GM18502 (cell line): Measurements from ENCODE around the gene SLC29A3.
"Not testable (repeated sequence)": the region's sequence is repeated elsewhere in the genome, so short reads cannot be mapped to it uniquely, and the experiment has no call there.

Experiments used
- ATAC-seq: cut with Tn5 transposase; IDR thresholded peaks from one replicate; pipeline ENCODE4 v1.9.1; 2021; ENCODE audit warnings: mild to moderate bottlenecking; ENCODE audit not compliant: unreplicated experiment, poor library complexity

Gene SLC29A3

GRCh38 chr10:71319042-71319799 lies at the start of gene SLC29A3:
Gene SLC29A3 (plus strand): TSS chr10:71319259. CDS start chr10:71319310, 51 bp downstream.
- ATAC-seq = peak; percentile 72

DNA sequence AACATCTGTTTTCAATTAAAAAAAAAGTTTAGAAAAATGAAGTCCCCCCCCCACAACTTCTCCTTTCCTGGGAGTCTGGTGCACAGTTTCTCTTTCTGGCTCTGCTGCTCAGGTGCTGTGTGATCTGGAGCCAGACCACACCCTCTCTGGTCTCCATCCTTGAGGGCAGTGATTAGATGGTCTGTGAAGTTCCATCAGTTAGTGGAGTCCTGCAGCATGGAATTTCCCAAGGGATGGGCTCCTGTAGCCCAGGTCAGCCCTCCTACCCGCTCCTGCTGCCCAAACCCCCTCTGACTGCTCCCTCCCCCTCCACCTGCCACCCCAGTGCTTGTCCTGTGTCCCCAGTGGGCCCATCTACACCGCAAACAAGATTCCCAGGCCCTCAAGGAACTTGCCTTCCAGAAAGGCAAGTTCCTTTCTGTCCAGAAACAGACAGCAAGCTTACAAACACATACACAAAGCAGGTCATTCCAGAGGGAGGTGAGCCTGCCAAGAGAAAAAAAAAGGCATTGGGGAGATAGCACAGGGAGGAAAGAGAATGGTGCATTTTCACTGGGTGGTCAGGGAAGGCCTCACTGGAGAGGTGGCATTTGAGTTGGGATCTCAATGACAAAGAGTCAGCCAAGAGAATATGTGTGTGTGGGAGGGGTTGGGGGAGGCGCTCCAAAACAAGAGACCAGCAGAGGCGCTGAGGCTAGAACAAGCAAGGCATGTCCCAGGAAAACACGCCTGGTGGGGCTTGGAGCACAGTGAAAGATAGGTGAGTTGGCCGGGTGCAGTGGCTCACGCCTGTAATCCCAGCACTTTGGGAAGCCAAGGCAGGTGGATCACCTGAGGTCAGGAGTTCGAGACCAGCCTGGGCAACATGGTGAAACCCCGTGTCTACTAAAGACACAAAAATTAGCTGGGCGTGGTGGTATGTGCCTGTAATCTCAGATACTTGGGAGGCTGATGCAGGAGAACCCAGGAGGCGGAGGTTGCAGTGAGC lies 49.5 kb upstream of the SLC29A3 start:
- ATAC-seq = no peak

DNA sequence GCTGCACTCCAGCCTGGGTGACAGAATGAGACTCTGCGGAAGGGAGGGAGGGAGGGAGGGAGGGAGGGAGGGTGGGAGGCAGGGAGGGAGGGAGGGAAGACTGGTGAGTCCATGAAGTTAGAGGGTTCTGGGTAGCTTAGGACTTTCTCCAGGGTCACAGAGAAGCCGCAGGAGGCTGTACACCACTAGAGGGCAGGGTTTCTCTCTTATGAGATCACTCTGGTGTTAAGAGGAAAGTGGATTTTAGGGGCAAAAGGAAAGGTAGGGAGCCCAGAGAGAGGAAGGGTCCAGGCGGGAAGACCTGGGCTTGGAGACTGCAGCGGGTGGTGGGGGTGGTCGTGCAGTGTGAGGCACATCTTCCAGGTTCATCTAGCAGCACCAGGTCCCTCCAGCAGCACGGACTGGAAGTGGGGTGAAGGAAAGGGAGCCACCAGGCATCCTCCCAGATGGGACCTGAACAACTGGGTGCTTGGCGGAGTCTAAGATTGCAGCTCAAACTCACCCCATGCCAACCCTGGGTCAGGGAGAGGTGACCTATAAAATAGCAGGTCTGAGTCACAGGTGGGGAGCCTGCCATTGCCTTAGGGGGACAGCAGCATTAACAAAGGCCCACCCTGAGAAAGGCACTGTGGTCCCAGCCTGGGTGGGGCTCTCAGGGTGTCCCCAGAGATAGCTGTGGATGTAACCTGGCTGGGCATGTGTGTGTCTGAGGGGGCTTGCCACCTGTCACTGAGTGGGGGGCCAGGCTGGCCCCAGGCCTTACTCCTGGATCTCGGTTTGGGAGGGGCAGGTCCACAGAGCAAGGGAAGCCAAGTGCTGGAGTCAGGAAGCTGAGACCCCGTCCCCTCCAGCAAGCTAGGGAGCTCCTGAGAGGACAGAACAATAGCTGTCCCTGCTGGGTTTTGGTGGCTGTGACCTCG lies 48.5 kb upstream of the SLC29A3 start:
- ATAC-seq = no peak

DNA sequence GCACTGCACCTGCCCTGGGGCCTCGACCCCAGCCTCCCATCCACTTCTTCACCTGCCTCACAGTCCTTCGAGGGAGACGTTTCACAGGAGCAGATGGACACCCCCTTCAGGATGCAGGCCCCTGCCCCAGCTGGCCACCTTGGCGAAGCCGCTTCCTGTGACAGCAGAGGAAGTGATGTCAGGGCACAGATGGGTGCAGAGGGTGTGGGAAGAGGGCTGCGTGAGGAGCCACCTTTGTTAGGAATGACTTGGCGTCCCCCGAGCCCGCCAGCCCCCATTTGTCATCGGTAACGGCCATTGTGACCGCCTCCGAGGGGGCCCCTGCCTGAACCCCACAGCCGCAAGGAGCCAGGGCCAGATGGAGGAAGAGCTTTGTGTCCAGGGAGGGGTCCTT lies 47.4 kb upstream of the SLC29A3 start:
- ATAC-seq = no peak

DNA sequence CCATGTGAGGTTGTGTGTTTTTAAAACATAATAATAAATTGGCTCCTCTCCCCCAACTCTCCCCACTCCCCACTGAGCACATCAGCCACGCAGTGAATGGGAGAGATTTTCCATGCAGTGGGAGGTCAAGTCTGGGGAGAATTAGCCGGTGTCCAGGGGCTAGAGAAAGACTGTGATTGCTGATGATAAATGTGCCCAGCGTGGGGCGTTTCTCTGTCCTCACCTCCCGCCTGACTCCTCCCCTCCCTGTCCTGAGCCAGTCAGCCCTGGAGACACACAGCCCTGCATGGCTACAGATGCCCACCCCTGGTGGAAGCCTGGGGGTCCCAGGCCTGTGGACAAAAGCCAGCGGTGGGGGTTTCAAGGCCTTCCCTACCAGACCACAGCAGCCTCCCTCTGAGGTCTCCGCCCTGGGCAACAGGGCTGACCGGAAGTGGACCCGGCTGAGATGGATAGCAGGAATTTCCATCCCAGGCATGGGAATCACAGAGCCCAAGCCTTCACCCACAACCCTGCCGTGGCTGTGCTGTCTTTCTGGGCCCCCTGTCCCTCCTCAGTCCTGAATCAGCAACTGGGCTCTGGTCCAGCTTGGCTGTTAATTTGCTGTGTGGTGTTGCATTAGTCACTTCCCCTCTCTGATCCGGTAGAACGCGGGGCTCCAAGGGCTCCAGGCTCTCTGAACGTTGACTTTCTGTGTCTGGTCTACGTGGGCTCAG lies 46.8 kb upstream of the SLC29A3 start:
- no peak for ATAC-seq

GRCh38 chr10:71272974-71273373 lies 46.1 kb upstream of the SLC29A3 start:
- not testable (repeated sequence) for ATAC-seq

DNA sequence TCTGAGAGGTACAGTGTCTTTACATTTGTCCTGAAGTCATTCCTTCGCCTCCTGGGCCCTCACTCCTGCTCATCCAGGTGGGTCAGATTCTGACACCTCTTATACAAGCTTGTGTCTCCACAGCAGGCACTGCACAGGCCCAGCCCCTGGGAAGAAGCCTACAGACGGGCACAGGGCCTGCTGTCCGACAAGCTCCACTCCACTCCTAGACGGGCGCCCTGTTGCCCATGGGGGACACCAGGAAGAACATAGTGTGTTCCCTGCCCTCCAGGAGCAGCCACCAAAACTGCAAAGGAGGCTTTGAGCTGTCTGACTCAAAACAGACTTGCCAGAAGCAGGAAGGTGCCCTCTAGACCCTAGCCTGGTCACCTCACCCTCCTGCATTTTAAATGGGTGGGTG lies 45.6 kb upstream of the SLC29A3 start:
- no peak for ATAC-seq

DNA sequence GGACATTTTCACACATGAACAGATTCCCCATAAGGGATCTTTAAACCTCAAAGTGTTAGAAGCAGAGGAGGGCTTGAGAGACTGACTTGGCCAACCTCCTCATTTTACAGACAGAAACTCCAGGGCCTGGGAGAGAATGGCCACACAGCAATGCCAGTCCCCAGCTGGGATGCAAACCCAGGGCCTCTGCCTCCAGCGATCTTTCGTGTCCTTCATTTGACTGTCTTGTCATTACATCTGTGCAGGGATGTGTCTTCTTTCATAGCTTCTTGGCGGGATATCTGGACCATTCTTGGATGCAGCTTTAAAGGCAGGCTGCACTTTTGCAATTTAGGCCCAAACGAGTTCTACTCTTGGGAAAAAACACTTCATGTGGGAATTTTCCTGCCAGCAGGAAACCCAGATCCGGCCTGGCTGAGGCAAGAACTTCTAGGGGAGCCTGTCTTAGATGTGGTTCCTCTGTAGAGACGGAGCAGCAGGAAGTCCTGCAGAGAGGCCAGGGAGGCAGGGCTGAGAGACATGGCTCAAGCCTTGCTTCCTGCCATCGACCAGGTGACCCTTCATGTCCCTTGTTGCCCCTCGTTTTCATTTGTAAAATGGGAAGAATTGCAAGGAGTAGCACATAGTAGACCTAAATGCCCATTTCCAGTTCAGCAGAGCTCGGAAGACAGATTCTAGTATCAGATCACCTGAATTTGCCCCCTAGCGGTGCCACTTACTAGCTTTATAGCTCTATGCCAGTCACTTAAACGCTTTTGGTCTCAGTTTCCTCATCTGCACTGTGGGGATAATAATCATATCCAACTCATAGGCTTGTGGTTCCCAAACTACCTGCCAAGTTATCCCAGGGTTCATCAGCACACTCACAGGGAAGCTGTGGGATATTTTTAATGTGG lies 43.9 kb upstream of the SLC29A3 start:
- ATAC-seq = no peak

- no peak for ATAC-seq
These were observed 42.2 kb upstream of the SLC29A3 start for GRCh38 chr10:71276873-71277272.

- no peak for ATAC-seq
These were observed 41.0 kb upstream of the SLC29A3 start for GRCh38 chr10:71277914-71278665.

- no peak for ATAC-seq
These were observed 40.1 kb upstream of the SLC29A3 start for GRCh38 chr10:71278691-71279588.

GRCh38 chr10:71279590-71280170 lies 39.4 kb upstream of the SLC29A3 start:
- ATAC-seq = no peak

DNA sequence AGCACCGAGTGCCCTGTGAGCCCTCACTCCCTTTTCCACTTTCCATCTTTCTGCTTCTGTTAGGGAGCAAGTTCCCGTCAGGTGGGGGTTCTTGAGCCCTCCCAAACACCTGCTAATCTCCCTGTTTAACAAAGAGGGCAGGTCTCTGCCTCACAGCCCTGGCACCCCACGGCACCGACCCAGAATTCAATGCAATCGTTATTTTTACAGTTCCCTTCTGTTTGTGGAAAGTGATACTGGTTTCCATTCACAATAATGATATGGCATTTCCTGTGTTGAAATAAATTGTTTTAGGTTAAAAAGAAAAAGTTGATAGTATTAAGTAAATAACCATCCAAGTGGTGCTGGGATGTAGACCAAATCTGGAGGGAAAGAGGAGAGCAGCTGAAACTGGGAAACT lies 38.8 kb upstream of the SLC29A3 start:
- no peak for ATAC-seq

- ATAC-seq = no peak
These were observed 38.2 kb upstream of the SLC29A3 start for GRCh38 chr10:71280825-71281224.

DNA sequence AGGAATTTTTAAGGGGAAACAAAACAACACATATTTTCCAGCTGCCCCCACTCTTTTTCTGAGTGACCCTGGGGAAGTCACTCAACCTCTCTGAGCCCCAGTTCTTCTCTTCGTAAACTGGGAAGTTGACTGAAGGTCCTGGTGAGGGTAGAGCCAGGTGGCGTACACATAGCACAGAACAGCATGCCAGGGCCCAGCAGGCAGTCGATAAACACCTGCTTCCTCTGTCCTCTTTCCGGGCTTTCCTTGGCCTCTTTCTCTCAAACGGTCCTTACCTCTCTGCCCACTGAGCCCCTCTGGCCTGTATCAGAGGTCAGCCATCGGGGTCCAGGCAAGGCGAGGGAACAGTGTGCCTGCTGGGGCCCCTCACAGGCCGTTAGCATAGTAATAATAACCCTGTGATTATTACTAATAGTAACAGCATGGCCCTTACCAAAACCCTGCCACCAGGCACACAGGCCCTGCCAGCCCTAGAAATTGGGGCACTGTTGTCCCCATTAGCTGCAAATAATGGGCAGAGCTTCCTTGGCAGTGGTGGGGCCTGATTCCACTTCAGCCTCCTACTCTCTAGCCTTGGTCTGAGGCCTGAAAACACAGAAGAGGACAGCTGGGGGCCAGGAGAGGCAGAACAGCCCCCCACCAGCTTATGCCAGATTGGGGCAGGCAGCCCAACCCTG lies 37.3 kb upstream of the SLC29A3 start:
- ATAC-seq = no peak

- ATAC-seq = no peak
These were observed 36.8 kb upstream of the SLC29A3 start for GRCh38 chr10:71282323-71282680.
